Thyroid gland (tissue), 4 donors: ENCODE measurements around the gene RAB21.
"Not testable (repeated sequence)": the region's sequence is repeated elsewhere in the genome, so short reads cannot be mapped to it uniquely, and the experiment has no call there.

ENCODE experiments used
- CTCF ChIP-seq, 6 experiments: fragments of 200-600 bp in 3 of 6; fragments of 450-650 bp in 3 of 6; sonication (generic) in 3 of 6; IDR thresholded peaks; one replicate each; pipeline ENCODE4 v1.5.1; 2016 to 2019; ENCODE audit warnings: antibody characterized with exemption in 6 of 6, mild to moderate bottlenecking in 2 of 6, inconsistent platforms in 1 of 6, moderate library complexity in 1 of 6
- POLR2A ChIP-seq, 2 donors: fragments of 450-650 bp; IDR thresholded peaks; one replicate each; pipeline ENCODE4 v1.6.1; 2017; ENCODE audit warnings: antibody characterized with exemption in 2 of 2, mild to moderate bottlenecking in 2 of 2, moderate library complexity in 1 of 2

GRCh38 chr12:71822088-71822487, 67.4 kb downstream of the RAB21 start:
- not testable (repeated sequence) for TF ChIP-seq CTCF, POLR2A (IDR thresholded peaks at IDR 0.05)
